HEK293T (cell line): ENCODE results near the gene ZP1.

Experiments
- CTCF ChIA-PET: fragments of 350-600 bp; formaldehyde crosslinking; extraction: SDS; loops from one replicate; lab custom pipeline; 2021; ENCODE audit warnings: antibody characterized with exemption, inconsistent platforms; lab: Yijun Ruan, JAX
- POLR2A ChIA-PET: fragments of 350-600 bp; formaldehyde crosslinking; extraction: SDS; loops from one replicate; lab custom pipeline; 2020; ENCODE audit warnings: antibody characterized with exemption, inconsistent platforms; lab: Yijun Ruan, JAX
- DNase-seq: peaks from one replicate; pipeline ENCODE4 v3.0.0; 2012; ENCODE audit warnings: mixed read lengths; ENCODE audit errors: extremely low spot score
- ARNT ChIP-seq: fragments of 450-650 bp; IDR thresholded peaks from 2 replicates; pipeline ENCODE4 v1.6.1; 2017; ENCODE audit warnings: mild to moderate bottlenecking
- BHLHE40 ChIP-seq: fragments of 450-650 bp; IDR thresholded peaks from 2 replicates; pipeline ENCODE4 v1.6.1; 2016; ENCODE audit warnings: mild to moderate bottlenecking, moderate library complexity, borderline replicate concordance
- CTBP1 ChIP-seq: fragments of 450-650 bp; IDR thresholded peaks from 2 replicates; pipeline ENCODE4 v1.6.1; 2016; ENCODE audit warnings: borderline replicate concordance
- ELF4 ChIP-seq: fragments of 450-650 bp; IDR thresholded peaks from 2 replicates; pipeline ENCODE4 v1.6.1; 2017; ENCODE audit warnings: antibody characterized with exemption
- FOXA1 ChIP-seq: fragments of 450-650 bp; IDR thresholded peaks from 2 replicates; pipeline ENCODE4 v1.6.1; 2016; ENCODE audit warnings: mild to moderate bottlenecking
- FOXK2 ChIP-seq: fragments of 450-650 bp; IDR thresholded peaks from 2 replicates; pipeline ENCODE4 v1.6.1; 2016; ENCODE audit warnings: mild to moderate bottlenecking
- FOXM1 ChIP-seq: fragments of 450-650 bp; IDR thresholded peaks from 2 replicates; pipeline ENCODE4 v1.6.1; 2017; ENCODE audit warnings: mild to moderate bottlenecking, borderline replicate concordance
- HDGF ChIP-seq: fragments of 450-650 bp; IDR thresholded peaks from 2 replicates; pipeline ENCODE4 v1.6.1; 2017; ENCODE audit warnings: antibody characterized with exemption, borderline replicate concordance
- L3MBTL2 ChIP-seq: fragments of 450-650 bp; conservative IDR thresholded peaks from 2 replicates; pipeline ENCODE4 v1.6.1; 2016; ENCODE audit warnings: mild to moderate bottlenecking
- LEF1 ChIP-seq: fragments of 450-650 bp; IDR thresholded peaks from 2 replicates; pipeline ENCODE4 v1.6.1; 2017; ENCODE audit warnings: mild to moderate bottlenecking, borderline replicate concordance
- NFRKB ChIP-seq: fragments of 450-650 bp; IDR thresholded peaks from 2 replicates; pipeline ENCODE4 v1.6.1; 2016; ENCODE audit warnings: mild to moderate bottlenecking, moderate library complexity
- SP1 ChIP-seq: fragments of 450-650 bp; IDR thresholded peaks from 2 replicates; pipeline ENCODE4 v1.6.1; 2017
- SUZ12 ChIP-seq: fragments of 450-650 bp; IDR thresholded peaks from 2 replicates; pipeline ENCODE4 v1.6.1; 2016; ENCODE audit warnings: mild to moderate bottlenecking
- TARDBP ChIP-seq: fragments of 450-650 bp; IDR thresholded peaks from 2 replicates; pipeline ENCODE4 v1.6.1; 2016
- ZNF384 ChIP-seq: fragments of 450-650 bp; IDR thresholded peaks from 2 replicates; pipeline ENCODE4 v1.6.1; 2016
- TF ChIP-seq, protein P1 (sequence below): fragments of 450-650 bp; IDR thresholded peaks from 2 replicates; pipeline ENCODE4 v1.6.1; 2016

The ZP1 gene

DNA sequence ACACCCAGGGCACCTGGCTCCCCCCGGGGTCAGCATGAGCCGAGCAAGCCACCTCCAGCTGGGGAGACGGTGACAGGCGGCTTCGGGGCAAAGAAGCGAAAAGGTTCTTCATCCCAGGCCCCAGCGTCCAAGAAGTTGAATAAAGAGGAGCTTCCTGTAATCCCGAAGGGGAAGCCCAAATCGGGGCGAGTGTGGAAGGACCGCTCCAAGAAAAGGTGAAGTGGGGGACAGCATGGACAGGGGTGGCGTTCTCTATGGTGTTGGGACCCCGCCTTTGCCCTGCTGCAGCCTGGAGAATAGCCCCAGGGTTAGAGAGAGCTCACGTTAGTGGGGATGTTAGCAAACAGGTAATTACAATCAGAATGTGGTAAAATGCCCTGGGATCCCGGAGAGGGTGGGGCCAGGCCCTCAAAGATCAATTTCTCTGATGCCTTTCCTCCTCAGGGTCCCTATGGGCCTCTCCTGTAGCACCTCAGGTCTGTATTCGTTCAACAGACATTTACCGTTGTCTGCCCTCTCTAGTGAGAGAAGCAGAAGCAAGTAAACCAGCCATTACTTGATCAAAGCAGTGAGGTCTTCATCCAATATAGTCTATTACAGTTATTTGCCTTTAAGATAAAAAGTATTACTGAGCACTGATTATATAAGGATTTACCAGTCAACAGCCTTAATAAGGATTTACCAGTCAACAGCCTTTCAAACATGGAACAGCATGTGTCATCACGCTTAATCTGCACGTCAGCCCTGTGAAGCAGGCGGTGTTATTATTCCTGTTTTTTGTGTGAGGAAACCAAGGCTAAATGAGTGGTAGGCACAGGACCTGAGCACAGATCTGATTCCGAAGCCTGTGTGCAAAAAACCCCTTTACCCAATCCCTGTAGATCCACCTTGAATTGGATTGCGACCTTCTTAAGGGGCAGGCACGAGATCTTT, 24.4 kb upstream of the ZP1 start:
- TF ChIP-seq ELF4 (no peak), FOXK2 (no peak), NFRKB (no peak), L3MBTL2 (no peak), FOXA1 (no peak), FOXM1 (no peak), ZNF384 (no peak), BHLHE40 (no peak), CTBP1 (no peak), TARDBP (no peak), ARNT (no peak), SP1 (no peak), HDGF (no peak), SUZ12 (no peak), LEF1 (no peak)
- TF ChIP-seq, protein P1, sequence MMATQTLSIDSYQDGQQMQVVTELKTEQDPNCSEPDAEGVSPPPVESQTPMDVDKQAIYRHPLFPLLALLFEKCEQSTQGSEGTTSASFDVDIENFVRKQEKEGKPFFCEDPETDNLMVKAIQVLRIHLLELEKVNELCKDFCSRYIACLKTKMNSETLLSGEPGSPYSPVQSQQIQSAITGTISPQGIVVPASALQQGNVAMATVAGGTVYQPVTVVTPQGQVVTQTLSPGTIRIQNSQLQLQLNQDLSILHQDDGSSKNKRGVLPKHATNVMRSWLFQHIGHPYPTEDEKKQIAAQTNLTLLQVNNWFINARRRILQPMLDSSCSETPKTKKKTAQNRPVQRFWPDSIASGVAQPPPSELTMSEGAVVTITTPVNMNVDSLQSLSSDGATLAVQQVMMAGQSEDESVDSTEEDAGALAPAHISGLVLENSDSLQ: no peak
- no peak for DNase-seq
- ChIA-PET POLR2A (interaction anchor here (0.8 to 1.4 kb wide), 2 partner anchors 9 to 62 kb away, joined by 4 to 8 read pairs; no protein-coding TSS in a partner anchor), CTCF (interaction anchor here (0.8 kb wide), 1 partner anchor 44 kb away, joined by 3 read pairs; no protein-coding TSS in a partner anchor)

GRCh38 chr11:60844045-60844869, 23.1 kb upstream of the ZP1 start:
- ChIA-PET POLR2A (no interaction called here), CTCF (no interaction called here)
- TF ChIP-seq ARNT (no peak), BHLHE40 (no peak), ZNF384 (no peak), L3MBTL2 (no peak), FOXM1 (no peak), ELF4 (no peak), FOXK2 (no peak), SP1 (no peak), FOXA1 (no peak), CTBP1 (no peak), HDGF (no peak), TARDBP (no peak), SUZ12 (no peak), LEF1 (no peak), NFRKB (no peak)
- TF ChIP-seq, protein P1: no peak
- DNase-seq: no peak

- ChIA-PET POLR2A (no interaction called here), CTCF (no interaction called here)
- no peak for DNase-seq
- TF ChIP-seq LEF1 (no peak), FOXK2 (no peak)
Measured at GRCh38 chr11:60844870-60845221, 22.5 kb upstream of the ZP1 start.

- DNase-seq: no peak
- TF ChIP-seq FOXK2 (no peak), SP1 (no peak), CTBP1 (no peak), L3MBTL2 (no peak), ARNT (no peak), ZNF384 (no peak), SUZ12 (no peak), LEF1 (no peak), NFRKB (no peak), FOXA1 (no peak), TARDBP (no peak), ELF4 (no peak), FOXM1 (no peak), BHLHE40 (no peak)
- POLR2A ChIA-PET: no interaction called here
- CTCF ChIA-PET: no interaction called here
Measured at GRCh38 chr11:60845338-60845737, 22.0 kb upstream of the ZP1 start.

DNA sequence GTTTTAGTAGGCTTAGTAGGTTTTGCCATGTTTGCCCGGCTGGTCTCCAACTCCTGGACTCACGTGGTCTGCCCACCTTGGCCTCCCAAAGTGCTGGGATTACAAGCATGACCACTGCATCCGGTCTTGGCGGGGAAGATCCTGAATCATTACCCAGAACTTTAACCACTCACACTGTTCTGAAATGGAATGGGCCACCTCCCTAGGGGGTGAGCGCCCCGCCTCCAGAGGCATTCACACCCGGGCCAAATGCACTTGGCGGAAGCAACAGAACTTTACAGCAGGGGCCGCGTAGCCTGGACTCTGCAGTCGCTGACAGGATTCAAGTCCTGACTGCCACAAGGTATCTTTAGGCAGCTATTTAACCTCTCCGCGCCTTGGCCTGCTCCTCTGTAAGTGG, 20.1 kb upstream of the ZP1 start:
- POLR2A ChIA-PET: no interaction called here
- TF ChIP-seq ZNF384 (no peak), FOXA1 (no peak), TARDBP (no peak), ELF4 (no peak), HDGF (no peak), FOXK2 (no peak), SUZ12 (no peak), CTBP1 (no peak), L3MBTL2 (no peak), BHLHE40 (no peak), NFRKB (no peak), ARNT (no peak), SP1 (no peak), LEF1 (no peak), FOXM1 (no peak)
- TF ChIP-seq, protein P1: no peak
- DNase-seq: no peak
- CTCF ChIA-PET: no interaction called here
